HUES6 (cell line): Measurements from ENCODE around the gene SLC4A5.
"Not testable (repeated sequence)": the region's sequence is repeated elsewhere in the genome, so short reads cannot be mapped to it uniquely, and the experiment has no call there.

Experiments
- H3K27ac ChIP-seq: 2 replicates; pipeline ENCODE4 v1.7.0; 2013; ENCODE audit warnings: low read depth, mild to moderate bottlenecking, low read length, inconsistent platforms
- H3K27me3 ChIP-seq: 2 replicates; pipeline ENCODE4 v1.6.1; 2013; ENCODE audit warnings: low read length; ENCODE audit not compliant: control insufficient read depth, insufficient read depth
- H3K36me3 ChIP-seq: 2 replicates; pipeline ENCODE4 v1.6.1; 2013; ENCODE audit warnings: low read length; ENCODE audit not compliant: control insufficient read depth, insufficient read depth
- H3K4me1 ChIP-seq: 2 replicates; pipeline ENCODE4 v1.6.1; 2013; ENCODE audit warnings: low read length; ENCODE audit not compliant: control insufficient read depth, insufficient read depth
- H3K4me3 ChIP-seq: 2 replicates; pipeline ENCODE4 v1.5.1; 2013; ENCODE audit warnings: low read depth, low read length
- H3K9ac ChIP-seq: one replicate; pipeline ENCODE4 v1.6.1; 2013; ENCODE audit warnings: mild to moderate bottlenecking, low read length
- H3K9me3 ChIP-seq: 2 replicates; pipeline ENCODE4 v1.6.1; 2013; ENCODE audit warnings: low read depth, low read length; ENCODE audit not compliant: control insufficient read depth, insufficient read depth

The SLC4A5 gene

DNA sequence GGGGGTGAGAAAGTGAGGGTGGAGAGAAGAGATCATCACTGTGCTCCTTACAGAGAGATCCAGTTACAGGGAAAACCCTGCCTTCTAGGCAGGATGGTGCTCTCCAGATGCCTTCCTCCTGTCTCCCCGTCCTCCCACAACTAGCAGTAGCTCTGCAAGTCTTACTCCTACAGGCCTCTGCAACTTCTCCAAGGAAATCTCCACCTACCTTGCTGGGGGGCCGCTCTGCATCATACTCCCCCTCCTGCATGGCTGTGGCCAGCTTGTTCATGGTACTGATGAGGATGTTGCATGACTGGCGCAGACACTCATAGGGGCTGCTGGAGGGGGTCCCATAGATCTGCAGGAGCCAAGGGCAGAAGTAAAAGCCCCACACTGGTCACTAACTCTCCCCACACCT, 22.8 kb upstream of the SLC4A5 start:
- Histone ChIP-seq H3K27me3 (no peaks in the 10 kb centered on the region), H3K27ac (no peak overlapping the region), H3K36me3 (peaks cover 100% of the 10 kb centered on the region), H3K4me3 (no peak overlapping the region), H3K9me3 (no peaks in the 10 kb centered on the region), H3K4me1 (no peaks in the 10 kb centered on the region), H3K9ac (no peak overlapping the region)

DNA sequence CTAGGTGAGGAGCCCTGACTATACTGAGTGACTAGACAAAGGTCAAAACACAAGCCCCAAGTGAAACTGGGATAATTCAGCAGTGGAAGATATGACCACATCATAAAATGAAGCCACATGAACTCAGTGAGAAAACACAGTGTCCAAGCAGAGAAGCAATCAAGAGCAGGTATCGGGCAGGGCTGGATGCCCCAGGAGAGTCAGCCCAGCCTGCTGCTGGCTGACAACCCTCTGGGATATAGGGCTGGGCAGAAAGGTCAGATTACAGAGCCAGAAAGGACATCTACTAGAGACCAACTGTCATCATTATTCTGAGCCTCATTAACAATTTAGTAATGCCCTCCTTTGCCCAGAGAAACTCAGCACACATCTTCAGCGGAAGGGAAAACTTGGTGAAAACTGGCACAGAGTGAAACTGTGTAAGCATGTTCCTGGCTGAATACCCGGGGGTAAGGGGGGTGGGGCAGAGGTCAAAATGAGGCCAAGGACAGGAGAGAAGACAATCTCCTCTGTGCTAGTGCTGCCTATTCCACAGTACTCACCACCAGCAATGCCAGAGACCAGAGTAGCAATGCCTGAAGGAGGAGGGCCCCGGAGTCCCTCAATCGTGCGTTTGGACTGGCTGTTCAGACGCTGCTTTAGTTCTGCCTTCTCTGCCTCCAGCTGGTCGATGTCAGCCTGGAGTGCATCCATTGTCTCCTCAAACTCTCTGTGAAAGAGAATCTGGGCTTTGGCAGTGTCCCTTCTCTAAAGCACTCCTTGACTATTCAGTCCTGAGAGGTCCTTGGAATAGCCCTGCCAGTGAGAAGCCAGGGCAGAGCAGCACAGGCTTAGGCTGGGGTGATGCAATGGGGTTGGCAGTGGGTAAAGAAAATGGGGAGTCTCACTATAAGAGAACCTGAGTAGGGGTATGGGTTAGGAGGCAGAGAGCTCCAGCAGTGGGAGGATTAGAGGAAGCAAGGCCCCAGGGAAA, 21.6 kb upstream of the SLC4A5 start:
- Histone ChIP-seq H3K9me3 (no peaks in the 10 kb centered on the region), H3K27ac (no peak overlapping the region), H3K27me3 (no peaks in the 10 kb centered on the region), H3K36me3 (peaks cover 100% of the 10 kb centered on the region), H3K4me1 (no peaks in the 10 kb centered on the region), H3K4me3 (no peak overlapping the region), H3K9ac (peak overlapping the region; percentile 6)

DNA sequence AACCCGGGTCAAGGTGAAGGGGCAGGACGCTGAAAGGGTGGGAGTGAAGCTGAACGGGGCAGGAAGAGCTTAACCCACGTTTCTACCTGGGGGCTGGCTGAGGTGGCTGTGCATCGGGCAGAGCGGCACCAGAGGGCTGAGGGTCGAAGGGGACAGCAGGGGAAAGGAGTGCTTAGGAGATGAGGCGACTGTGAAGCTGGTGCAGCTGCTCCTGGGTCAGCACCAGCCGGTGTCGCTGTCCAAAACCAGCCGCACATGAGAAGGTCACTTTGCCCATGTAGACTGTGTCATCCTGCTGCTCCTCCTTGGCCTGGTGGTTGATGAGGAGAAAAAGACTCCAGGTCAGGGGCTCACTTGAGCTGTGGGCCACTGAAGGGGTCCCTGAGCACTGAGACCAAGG, 18.1 kb upstream of the SLC4A5 start:
- Histone ChIP-seq H3K27ac (no peak overlapping the region), H3K36me3 (peaks cover 95% of the 10 kb centered on the region), H3K9me3 (no peaks in the 10 kb centered on the region), H3K27me3 (no peaks in the 10 kb centered on the region), H3K9ac (no peak overlapping the region), H3K4me3 (no peak overlapping the region), H3K4me1 (no peaks in the 10 kb centered on the region)

DNA sequence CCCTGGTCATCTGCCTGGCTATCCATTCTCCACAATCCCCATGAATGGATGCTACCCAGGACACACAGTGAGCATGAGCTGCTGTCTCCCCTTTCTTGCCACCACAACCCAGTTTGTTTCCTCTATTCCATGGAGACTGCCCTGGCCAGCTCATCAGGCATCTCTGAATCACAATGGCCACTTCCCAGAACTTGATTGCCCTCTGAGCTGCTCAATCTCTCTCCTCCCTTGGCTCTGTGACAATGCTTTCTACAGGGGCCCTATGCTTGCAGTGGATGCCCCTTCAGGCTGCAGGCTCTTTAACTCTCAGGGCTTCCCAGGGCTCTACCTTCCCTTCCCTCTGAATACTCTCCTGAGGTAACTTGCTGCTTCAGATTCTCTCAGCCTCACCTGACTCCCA, 14.4 kb upstream of the SLC4A5 start:
- no peaks in the 10 kb centered on the region for H3K9me3 ChIP-seq
- H3K4me3 ChIP-seq = no peak overlapping the region
- H3K4me1 ChIP-seq = no peaks in the 10 kb centered on the region
- H3K36me3 ChIP-seq = peaks cover 67% of the 10 kb centered on the region
- H3K27me3 ChIP-seq = no peaks in the 10 kb centered on the region
- no peak overlapping the region for H3K27ac ChIP-seq
- peak overlapping the region; percentile 25 for H3K9ac ChIP-seq

DNA sequence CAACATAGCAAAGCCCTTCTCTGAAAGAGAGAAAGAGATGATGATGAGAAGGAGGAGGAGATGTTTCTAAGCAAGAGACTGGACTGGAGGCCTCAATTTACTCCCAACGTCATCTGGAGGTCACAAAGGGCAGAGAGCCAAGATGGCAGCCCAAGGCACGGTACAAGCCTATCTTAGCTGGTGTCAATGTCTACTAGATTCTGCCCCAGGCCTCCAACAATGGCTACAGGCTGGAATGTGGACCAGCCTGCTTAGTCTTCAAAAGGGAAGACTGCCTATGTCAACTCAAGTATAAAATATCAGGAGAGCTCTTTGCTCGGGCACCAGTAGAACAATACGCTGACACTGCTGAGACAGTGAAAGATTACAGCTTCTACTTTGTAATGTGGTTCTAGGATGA, 6.7 kb upstream of the SLC4A5 start:
- Histone ChIP-seq H3K36me3 (no peaks in the 10 kb centered on the region), H3K9ac (no peak overlapping the region), H3K9me3 (no peaks in the 10 kb centered on the region), H3K27me3 (no peaks in the 10 kb centered on the region), H3K4me1 (no peaks in the 10 kb centered on the region), H3K4me3 (no peak overlapping the region), H3K27ac (no peak overlapping the region)

DNA sequence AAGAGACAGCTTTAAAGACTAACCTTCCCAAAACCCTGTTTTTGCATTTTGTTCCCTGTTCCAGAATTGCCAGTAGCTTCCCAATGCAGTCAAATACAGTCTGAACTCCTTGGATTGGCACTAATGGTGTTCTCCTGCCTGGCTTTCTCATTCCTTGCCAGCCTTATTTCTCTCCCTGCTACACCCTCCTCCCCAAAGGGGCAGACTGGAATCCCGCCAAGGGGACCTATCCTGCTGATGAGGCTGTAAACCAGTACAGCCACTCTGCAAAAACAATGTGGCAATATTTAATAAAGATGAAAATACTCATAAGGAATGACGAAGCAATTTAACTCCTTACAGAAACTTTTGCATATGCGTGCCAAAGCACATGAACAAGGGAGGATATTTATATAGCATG, 4.5 kb upstream of the SLC4A5 start:
- Histone ChIP-seq H3K9ac (no peak overlapping the region), H3K27me3 (no peaks in the 10 kb centered on the region), H3K36me3 (no peaks in the 10 kb centered on the region), H3K27ac (no peak overlapping the region), H3K4me3 (no peak overlapping the region), H3K4me1 (no peaks in the 10 kb centered on the region), H3K9me3 (no peaks in the 10 kb centered on the region)

DNA sequence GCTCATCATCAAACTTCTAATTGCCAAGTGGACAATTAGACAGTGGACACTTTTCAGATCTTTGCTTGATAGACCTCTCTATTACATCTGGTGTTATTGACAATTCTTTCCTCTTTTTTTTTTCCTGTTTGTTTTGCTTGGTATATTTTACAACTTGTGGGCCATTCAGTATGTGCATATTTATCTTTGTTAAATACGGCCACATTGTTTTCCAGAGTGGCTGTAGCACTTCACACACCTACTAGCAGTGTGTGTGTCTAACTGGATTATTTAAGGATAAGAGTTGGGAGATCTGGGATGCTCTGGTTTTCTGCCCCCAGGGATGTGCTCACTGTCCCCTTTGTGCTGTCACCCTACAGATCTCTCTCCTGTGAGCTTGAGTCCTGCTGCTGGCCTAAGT, 4.1 kb upstream of the SLC4A5 start:
- H3K4me3 ChIP-seq = no peak overlapping the region
- no peak overlapping the region for H3K9ac ChIP-seq
- no peak overlapping the region for H3K27ac ChIP-seq
- H3K9me3 ChIP-seq = no peaks in the 10 kb centered on the region
- no peaks in the 10 kb centered on the region for H3K4me1 ChIP-seq
- no peaks in the 10 kb centered on the region for H3K27me3 ChIP-seq
- no peaks in the 10 kb centered on the region for H3K36me3 ChIP-seq

DNA sequence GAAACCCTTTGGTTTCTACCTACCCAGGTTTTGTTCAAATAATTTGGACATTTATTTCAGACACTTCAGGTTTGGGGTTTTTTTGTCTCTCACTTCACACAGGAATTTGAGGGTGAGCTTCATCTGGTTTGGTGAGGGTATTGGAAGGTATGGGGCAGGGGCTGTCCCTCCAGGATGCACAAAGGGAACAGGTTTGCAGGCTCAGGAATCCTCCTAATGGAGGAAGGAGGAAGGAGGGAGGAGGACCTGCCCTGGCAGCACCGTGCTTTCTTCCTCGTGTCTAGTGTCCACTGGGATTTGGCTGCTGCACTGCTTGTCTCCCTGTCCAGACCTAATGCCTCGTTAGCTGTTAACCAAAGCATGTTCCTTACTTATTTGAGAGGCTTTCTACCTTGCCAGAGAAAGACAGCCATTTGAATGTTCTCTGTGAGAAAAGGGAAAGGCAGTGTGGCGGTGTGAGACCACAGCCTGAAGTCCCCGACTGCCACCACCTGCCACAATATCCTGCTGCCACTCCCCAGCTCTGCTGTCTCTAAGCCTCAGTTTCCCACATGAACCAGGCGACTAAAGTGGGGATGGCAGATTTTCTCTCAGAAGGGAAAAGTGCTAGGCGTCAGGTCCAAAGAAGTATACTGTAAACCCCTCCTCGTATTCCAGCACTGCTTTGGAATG, 2.2 kb upstream of the SLC4A5 start:
- Histone ChIP-seq H3K9ac (no peak overlapping the region), H3K9me3 (no peaks in the 10 kb centered on the region), H3K36me3 (no peaks in the 10 kb centered on the region), H3K27me3 (no peaks in the 10 kb centered on the region), H3K27ac (no peak overlapping the region), H3K4me1 (no peaks in the 10 kb centered on the region), H3K4me3 (no peak overlapping the region)

DNA sequence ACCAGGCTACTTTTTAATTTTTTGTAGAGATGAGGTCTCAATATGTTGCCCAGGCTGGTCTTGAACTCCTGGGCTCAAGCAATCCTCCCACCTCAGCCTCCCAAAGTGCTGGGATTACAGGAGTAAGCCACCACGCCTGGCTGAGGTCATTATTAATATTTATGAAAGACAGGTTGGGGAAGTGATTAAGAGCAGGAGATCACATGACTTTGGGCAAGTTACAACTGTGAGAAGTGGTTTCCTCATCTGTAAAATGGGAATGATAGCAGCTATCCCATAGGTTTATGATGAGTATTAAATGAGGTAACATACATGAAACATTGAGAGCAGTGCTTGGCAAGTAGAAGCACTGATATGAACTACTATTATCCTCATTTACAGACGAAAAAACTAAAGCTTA, 7.0 kb downstream of the SLC4A5 start:
- H3K9ac ChIP-seq, H3K27me3 ChIP-seq, H3K4me3 ChIP-seq, H3K36me3 ChIP-seq, H3K9me3 ChIP-seq, H3K27ac ChIP-seq, H3K4me1 ChIP-seq: not testable (repeated sequence)

DNA sequence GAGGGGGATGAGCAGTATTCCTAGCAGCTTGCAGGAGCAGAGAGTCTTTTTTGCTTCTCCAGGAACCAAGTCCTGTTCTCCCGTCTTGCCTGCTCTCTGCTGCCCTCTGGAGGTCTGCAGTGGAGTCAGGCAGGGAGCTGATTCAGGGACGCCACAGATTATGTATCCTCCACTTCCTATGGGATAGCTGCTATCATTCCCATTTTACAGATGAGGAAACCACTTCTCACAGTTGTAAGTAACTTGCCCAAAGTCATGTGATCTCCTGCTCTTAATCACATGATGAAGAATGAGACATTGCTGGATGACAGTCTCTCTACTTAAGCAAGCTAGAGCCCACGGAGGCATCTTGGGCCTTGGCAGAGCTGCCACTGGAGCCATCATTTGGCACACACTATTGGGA, 8.3 kb downstream of the SLC4A5 start:
- no peak overlapping the region for H3K9ac ChIP-seq
- 0 out of 2 replicates have a peak, but pooled peaks cover 2% of the 10 kb centered on the region for H3K36me3 ChIP-seq
- H3K4me3 ChIP-seq = no peak overlapping the region
- H3K27ac ChIP-seq = no peak overlapping the region
- no peaks in the 10 kb centered on the region for H3K9me3 ChIP-seq
- no peaks in the 10 kb centered on the region for H3K27me3 ChIP-seq
- H3K4me1 ChIP-seq = no peaks in the 10 kb centered on the region

DNA sequence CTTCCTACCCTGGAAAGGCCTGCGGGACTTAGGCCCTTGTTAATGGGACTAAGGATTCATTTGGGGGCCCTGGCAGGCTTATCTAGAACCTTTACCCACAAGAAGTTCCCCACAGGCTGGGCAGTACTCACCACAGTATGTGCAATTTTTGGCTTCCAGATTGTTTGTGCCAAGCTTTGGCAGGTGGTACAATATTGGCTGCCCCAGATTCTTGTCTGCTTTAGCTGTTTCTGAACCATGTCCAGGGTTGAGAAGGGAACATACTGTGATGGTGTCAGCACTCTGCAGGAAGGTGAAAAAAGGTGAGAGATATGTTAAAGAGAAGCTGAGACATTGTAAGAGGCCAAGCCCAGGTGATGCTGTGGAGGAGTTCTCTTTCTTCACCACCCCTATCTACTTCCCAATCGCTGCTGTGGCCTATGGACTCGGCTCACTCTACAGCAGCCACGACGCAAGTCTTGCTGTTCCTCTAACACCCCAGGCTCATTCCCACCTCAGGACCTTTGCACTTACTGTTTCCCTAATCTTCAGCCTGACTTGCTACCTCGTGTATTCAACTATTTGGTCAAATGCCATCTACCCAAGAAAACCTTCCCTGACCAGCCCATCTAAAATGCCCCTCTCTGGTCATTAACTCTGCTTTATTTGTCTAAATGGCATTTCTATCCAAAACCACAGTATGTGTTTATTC, 9.2 kb downstream of the SLC4A5 start:
- H3K4me1 ChIP-seq = no peaks in the 10 kb centered on the region
- no peak overlapping the region for H3K9ac ChIP-seq
- H3K27ac ChIP-seq = no peak overlapping the region
- no peaks in the 10 kb centered on the region for H3K9me3 ChIP-seq
- H3K27me3 ChIP-seq = no peaks in the 10 kb centered on the region
- no peak overlapping the region for H3K4me3 ChIP-seq
- 0 out of 2 replicates have a peak, but pooled peaks cover 4% of the 10 kb centered on the region for H3K36me3 ChIP-seq
